Measurements from ENCODE around the gene MYEOV. TPM values are rescaled to one million over a fixed set of nuclear protein-coding genes. Genes with fewer than 3 reads are reported as not detected.

MYEOV gene
- total RNA-seq, 1 experiment from 2014 or later, result 0.52 TPM

- no peaks in the 10 kb centered on the region for H3K36me3 ChIP-seq (ENCODE audit: control insufficient read depth, insufficient read depth, low read length)
- intact Hi-C loops (cut with micrococcal nuclease; ENCODE audit: unreplicated experiment), result no loop called here
- H3K27me3 ChIP-seq (replicated peaks; ENCODE audit: control insufficient read depth, insufficient read depth, low read length), result no peaks in the 10 kb centered on the region
- ChIA-PET POLR2A (no interaction called here), CTCF (interaction anchor here (0.6 kb wide), 1 partner anchor 356 kb away, joined by 5 read pairs; no protein-coding TSS in a partner anchor)
- Mint-ChIP-seq H3K9me3 (ENCODE audit: unreplicated experiment) (peaks cover 6% of the 10 kb centered on the region), H3K36me3 (ENCODE audit: insufficient read depth, unreplicated experiment) (no peaks in the 10 kb centered on the region), H3K4me1 (ENCODE audit: low read depth, unreplicated experiment) (no peaks in the 10 kb centered on the region), H3K27ac (ENCODE audit: unreplicated experiment) (no peak overlapping the region), H3K4me3 (ENCODE audit: unreplicated experiment) (no peak overlapping the region), H3K27me3 (ENCODE audit: insufficient read depth, unreplicated experiment) (no peaks in the 10 kb centered on the region)
- H3K4me1 ChIP-seq, result no peaks in the 10 kb centered on the region
- BruUV-seq (replicated peaks), result no TSS peak
- no peak for TF ChIP-seq CTCF (IDR thresholded peaks at IDR 0.05; ENCODE audit: insufficient read depth in 1 of 2, low read depth in 1 of 2, low read length in 1 of 2, severe bottlenecking in 1 of 2, unreplicated experiment in 1 of 2)
- no peak overlapping the region for H3K4me3 ChIP-seq (ENCODE audit: low read depth, low read length)
- no peaks in the 10 kb centered on the region for H3K9me3 ChIP-seq
- no peak for DNase-seq
Measured at GRCh38 chr11:69318093-69318420, 24.1 kb downstream of the MYEOV start.

- Mint-ChIP-seq H3K27me3 (ENCODE audit: insufficient read depth, unreplicated experiment) (no peaks in the 10 kb centered on the region), H3K4me1 (ENCODE audit: low read depth, unreplicated experiment) (no peaks in the 10 kb centered on the region), H3K27ac (ENCODE audit: unreplicated experiment) (no peak overlapping the region), H3K36me3 (ENCODE audit: insufficient read depth, unreplicated experiment) (no peaks in the 10 kb centered on the region), H3K9me3 (ENCODE audit: unreplicated experiment) (peaks cover 6% of the 10 kb centered on the region), H3K4me3 (ENCODE audit: unreplicated experiment) (no peak overlapping the region)
- POLR2A ChIA-PET, result no interaction called here
- no peak for TF ChIP-seq CTCF (IDR thresholded peaks at IDR 0.05; ENCODE audit: insufficient read depth in 1 of 2, low read depth in 1 of 2, low read length in 1 of 2, severe bottlenecking in 1 of 2, unreplicated experiment in 1 of 2)
- no peaks in the 10 kb centered on the region for H3K36me3 ChIP-seq (ENCODE audit: control insufficient read depth, insufficient read depth, low read length)
- intact Hi-C loops (cut with micrococcal nuclease; ENCODE audit: unreplicated experiment), result no loop called here
- no peaks in the 10 kb centered on the region for H3K4me1 ChIP-seq
- no peaks in the 10 kb centered on the region for H3K27me3 ChIP-seq (replicated peaks; ENCODE audit: control insufficient read depth, insufficient read depth, low read length)
- BruUV-seq (replicated peaks), result no TSS peak
- DNase-seq, result peak in 1 of 2 experiments; percentile 35
- H3K9me3 ChIP-seq, result no peaks in the 10 kb centered on the region
- H3K4me3 ChIP-seq (ENCODE audit: low read depth, low read length), result no peak overlapping the region
- CTCF ChIA-PET, result no interaction called here
Measured at GRCh38 chr11:69319255-69320106, 25.5 kb downstream of the MYEOV start.

- BruUV-seq (replicated peaks), result no TSS peak
- Mint-ChIP-seq H3K27me3 (ENCODE audit: insufficient read depth, unreplicated experiment) (no peaks in the 10 kb centered on the region), H3K36me3 (ENCODE audit: insufficient read depth, unreplicated experiment) (no peaks in the 10 kb centered on the region), H3K4me3 (ENCODE audit: unreplicated experiment) (no peak overlapping the region), H3K27ac (ENCODE audit: unreplicated experiment) (no peak overlapping the region), H3K9me3 (ENCODE audit: unreplicated experiment) (peaks cover 6% of the 10 kb centered on the region), H3K4me1 (ENCODE audit: low read depth, unreplicated experiment) (no peaks in the 10 kb centered on the region)
- peak in 1 of 2 experiments; percentile 26 for DNase-seq
- Histone ChIP-seq H3K27me3 (replicated peaks; ENCODE audit: control insufficient read depth, insufficient read depth, low read length) (no peaks in the 10 kb centered on the region), H3K9me3 (no peaks in the 10 kb centered on the region), H3K4me1 (no peaks in the 10 kb centered on the region), H3K4me3 (ENCODE audit: low read depth, low read length) (no peak overlapping the region), H3K36me3 (ENCODE audit: control insufficient read depth, insufficient read depth, low read length) (no peaks in the 10 kb centered on the region)
- ChIA-PET POLR2A (no interaction called here), CTCF (no interaction called here)
- TF ChIP-seq CTCF (IDR thresholded peaks at IDR 0.05; ENCODE audit: insufficient read depth in 1 of 2, low read depth in 1 of 2, low read length in 1 of 2, severe bottlenecking in 1 of 2, unreplicated experiment in 1 of 2), result no peak
- intact Hi-C loops (cut with micrococcal nuclease; ENCODE audit: unreplicated experiment), result no loop called here
Measured at GRCh38 chr11:69320326-69320725, 26.4 kb downstream of the MYEOV start.

All from Caco-2 (cell line).